ENCODE measurements around the gene TRIP13. TPM values are rescaled to one million over a fixed set of nuclear protein-coding genes. Genes with fewer than 3 reads are reported as not detected.
"Not testable (repeated sequence)": the region's sequence is repeated elsewhere in the genome, so short reads cannot be mapped to it uniquely, and the experiment has no call there.

The TRIP13 gene
- total and polyA plus RNA-seq, 9 of the 15 experiments (the other 6 are each of a cell fraction or from before 2014, with no cell fraction given), result 24.1 to 116 (median 53.2) TPM

DNA sequence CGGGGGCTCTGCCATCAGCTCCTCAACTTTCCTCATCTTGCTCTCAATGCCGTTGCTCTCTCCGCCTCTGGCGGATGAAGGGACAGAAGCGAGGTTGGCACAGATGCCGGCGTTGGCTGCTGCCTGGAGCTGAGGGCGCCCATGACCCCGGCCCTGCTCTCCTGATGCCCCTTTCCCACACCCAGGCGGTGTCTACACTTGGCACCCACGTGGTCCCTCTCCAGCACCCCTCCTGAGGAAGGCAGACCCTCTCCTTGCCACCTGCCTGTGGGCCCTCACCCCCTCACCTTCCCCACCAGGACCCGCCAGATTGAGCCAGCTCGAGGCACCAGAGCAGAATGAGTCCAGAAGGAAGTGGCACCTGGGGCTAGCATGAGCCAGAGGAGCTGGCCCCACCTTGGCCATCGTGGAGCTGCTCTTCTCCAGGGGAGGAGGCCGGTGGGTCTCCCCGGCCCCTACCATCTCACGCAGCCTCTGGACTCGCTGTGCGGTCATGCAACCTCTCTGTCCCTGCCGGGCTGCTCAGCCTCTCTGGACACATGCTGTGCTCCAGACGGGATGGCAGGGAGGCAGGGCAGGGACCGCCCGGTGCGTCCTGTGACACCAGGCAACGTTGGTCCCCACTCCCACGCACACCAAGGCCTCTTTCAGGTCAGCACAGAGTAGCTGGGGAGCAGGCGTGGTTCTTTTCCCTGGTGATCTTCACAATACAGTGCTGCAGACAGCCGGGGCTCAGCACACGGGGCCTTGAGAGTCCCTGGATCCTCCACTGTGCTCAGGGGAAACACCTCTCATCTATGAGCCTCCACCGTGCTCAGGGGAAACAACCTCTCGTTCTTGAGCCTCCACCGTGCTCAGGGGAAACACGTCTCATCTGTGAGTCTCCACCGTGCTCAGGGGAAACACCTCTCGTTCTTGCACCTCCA lies 46.7 kb upstream of the TRIP13 start:
- ATAC-seq, POLR2A ChIA-PET: not testable (repeated sequence)
- WGBS (ENCODE audit: insufficient coverage, low coverage, missing lambda C conversion rate), result 4% methylated on average over 17 of the region's 35 CpGs

DNA sequence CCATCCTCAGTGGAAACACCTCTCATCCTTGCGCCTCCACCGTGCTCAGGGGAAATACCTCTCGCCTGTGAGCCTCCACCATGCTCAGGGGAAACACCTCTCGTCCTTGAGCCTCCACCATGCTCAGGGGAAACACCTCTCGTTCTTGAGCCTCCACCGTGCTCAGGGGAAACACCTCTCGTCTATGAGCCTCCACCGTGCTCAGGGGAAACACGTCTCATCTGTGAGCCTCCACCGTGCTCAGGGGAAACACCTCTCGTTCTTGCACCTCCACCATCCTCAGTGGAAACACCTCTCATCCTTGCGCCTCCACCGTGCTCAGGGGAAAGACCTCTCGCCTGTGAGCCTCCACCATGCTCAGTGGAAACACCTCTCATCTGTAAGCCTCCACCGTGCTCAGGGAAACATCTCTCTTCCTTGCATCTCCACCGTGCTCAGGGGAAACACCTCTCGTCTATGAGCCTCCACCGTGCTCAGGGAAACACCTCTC lies 46.0 kb upstream of the TRIP13 start:
- BruUV-seq (replicated peaks); H3K9me1 ChIP-seq (ENCODE audit: control insufficient read depth, insufficient read depth, low read length); H3K9ac ChIP-seq (ENCODE audit: insufficient read depth in 1 of 2, low read depth in 2 of 2, low read length in 2 of 2); H3K27ac ChIP-seq (ENCODE audit: extremely low read depth, low read depth, low read length); H2AFZ ChIP-seq (ENCODE audit: low read depth, low read length); intact Hi-C loops (cut with micrococcal nuclease); H3K4me3 ChIP-seq; H3K79me2 ChIP-seq (ENCODE audit: control insufficient read depth, insufficient read depth, low read length); ATAC-seq; POLR2A ChIA-PET; H4K20me1 ChIP-seq (replicated peaks; ENCODE audit: control insufficient read depth, insufficient read depth, low read length); H3K4me2 ChIP-seq (ENCODE audit: insufficient read depth, low read length); H3K9me3 ChIP-seq (replicated peaks; ENCODE audit: control insufficient read depth, insufficient read depth, low read depth, low read length); FAIRE-seq; H3K36me3 ChIP-seq (ENCODE audit: control insufficient read depth, insufficient read depth, low read length); DNase-seq (ENCODE audit: extremely low read depth in 1 of 4, low spot score in 3 of 4); CTCF ChIA-PET (ENCODE audit: low intra/inter-chr PET ratio): not testable (repeated sequence)
- peaks cover 20 to 41% of the 10 kb centered on the region in 2 experiments for H3K27me3 ChIP-seq (ENCODE audit: control insufficient read depth in 2 of 2, insufficient read depth in 2 of 2, low read length in 2 of 2)
- in situ Hi-C loops (cut with MboI), result loop anchor here (10.0 kb wide), 1 partner anchor 92 kb away; no protein-coding TSS in a partner anchor
- peaks cover 0 to 24% of the 10 kb centered on the region in 2 experiments; a peak in 2 of 5 replicates for H3K4me1 ChIP-seq (replicated peaks in 1 of 2; ENCODE audit: control insufficient read depth in 2 of 2, insufficient read depth in 2 of 2, low read length in 2 of 2)
- WGBS (ENCODE audit: insufficient coverage, low coverage, missing lambda C conversion rate), result 3% methylated on average over 18 of the region's 18 CpGs

More for the DNA sequence above, 46.7 kb upstream of the TRIP13 start:
- H2AFZ ChIP-seq (ENCODE audit: low read depth, low read length); intact Hi-C loops (cut with micrococcal nuclease); H4K20me1 ChIP-seq (replicated peaks; ENCODE audit: control insufficient read depth, insufficient read depth, low read length); H3K27ac ChIP-seq (ENCODE audit: extremely low read depth, low read depth, low read length); H3K9ac ChIP-seq (ENCODE audit: insufficient read depth in 1 of 2, low read depth in 2 of 2, low read length in 2 of 2); H3K4me2 ChIP-seq (ENCODE audit: insufficient read depth, low read length); H3K9me1 ChIP-seq (ENCODE audit: control insufficient read depth, insufficient read depth, low read length); CTCF ChIA-PET (ENCODE audit: low intra/inter-chr PET ratio); BruUV-seq (replicated peaks); H3K36me3 ChIP-seq (ENCODE audit: control insufficient read depth, insufficient read depth, low read length); H3K79me2 ChIP-seq (ENCODE audit: control insufficient read depth, insufficient read depth, low read length); H3K4me3 ChIP-seq; DNase-seq (ENCODE audit: extremely low read depth in 1 of 4, low spot score in 3 of 4); H3K9me3 ChIP-seq (replicated peaks; ENCODE audit: control insufficient read depth, insufficient read depth, low read depth, low read length): not testable (repeated sequence)
- Histone ChIP-seq H3K4me1 (replicated peaks in 1 of 2; ENCODE audit: control insufficient read depth in 2 of 2, insufficient read depth in 2 of 2, low read length in 2 of 2) (peaks cover 0 to 21% of the 10 kb centered on the region in 2 experiments; a peak in 2 of 5 replicates), H3K27me3 (ENCODE audit: control insufficient read depth in 2 of 2, insufficient read depth in 2 of 2, low read length in 2 of 2) (peaks cover 17 to 34% of the 10 kb centered on the region in 2 experiments; a peak in 4 of 5 replicates)
- in situ Hi-C loops (cut with MboI), result loop anchor here (10.0 kb wide), 1 partner anchor 91 kb away; no protein-coding TSS in a partner anchor
- FAIRE-seq, result peak; percentile 81

DNA sequence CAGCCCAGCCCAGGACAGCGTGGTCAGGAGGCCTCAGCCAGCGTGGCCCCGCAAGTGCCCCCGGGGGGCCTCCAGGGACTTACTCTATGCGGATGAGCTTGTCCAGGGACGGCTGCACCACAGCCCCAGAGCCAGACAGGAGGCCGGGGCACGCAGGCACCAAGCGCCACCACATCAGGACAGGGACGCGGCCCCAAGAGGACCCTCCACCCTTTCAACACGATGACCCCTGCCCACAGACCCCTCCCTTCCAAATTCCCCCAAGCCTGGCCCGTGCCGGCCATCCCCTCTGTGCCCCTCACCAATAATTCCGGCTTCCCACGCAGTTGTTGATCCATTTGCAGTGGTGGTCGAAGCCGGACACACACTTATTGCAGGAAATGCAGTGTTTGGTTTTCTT lies 45.5 kb upstream of the TRIP13 start:
- H3K9me3 ChIP-seq (replicated peaks; ENCODE audit: control insufficient read depth, insufficient read depth, low read depth, low read length); FAIRE-seq; H3K9ac ChIP-seq (ENCODE audit: insufficient read depth in 1 of 2, low read depth in 2 of 2, low read length in 2 of 2); H3K27ac ChIP-seq (ENCODE audit: extremely low read depth, low read depth, low read length); H3K9me1 ChIP-seq (ENCODE audit: control insufficient read depth, insufficient read depth, low read length); H3K4me2 ChIP-seq (ENCODE audit: insufficient read depth, low read length); H4K20me1 ChIP-seq (replicated peaks; ENCODE audit: control insufficient read depth, insufficient read depth, low read length); BruUV-seq (replicated peaks); CTCF ChIA-PET (ENCODE audit: low intra/inter-chr PET ratio); POLR2A ChIA-PET; H3K36me3 ChIP-seq (ENCODE audit: control insufficient read depth, insufficient read depth, low read length); DNase-seq (ENCODE audit: extremely low read depth in 1 of 4, low spot score in 3 of 4); ATAC-seq; H3K4me3 ChIP-seq; intact Hi-C loops (cut with micrococcal nuclease); H2AFZ ChIP-seq (ENCODE audit: low read depth, low read length); H3K79me2 ChIP-seq (ENCODE audit: control insufficient read depth, insufficient read depth, low read length): not testable (repeated sequence)
- Histone ChIP-seq H3K27me3 (ENCODE audit: control insufficient read depth in 2 of 2, insufficient read depth in 2 of 2, low read length in 2 of 2) (peaks cover 22 to 44% of the 10 kb centered on the region in 2 experiments), H3K4me1 (replicated peaks in 1 of 2; ENCODE audit: control insufficient read depth in 2 of 2, insufficient read depth in 2 of 2, low read length in 2 of 2) (peaks cover 0 to 24% of the 10 kb centered on the region in 2 experiments; a peak in 2 of 5 replicates)
- in situ Hi-C loops (cut with MboI), result loop anchor here (10.0 kb wide), 1 partner anchor 92 kb away; no protein-coding TSS in a partner anchor
- 0% methylated on average over 1 of the region's 18 CpGs for WGBS (ENCODE audit: insufficient coverage, low coverage, missing lambda C conversion rate)

Measured in K562 (cell line).